T1000 (cell line): ENCODE results near the gene PTPRK.
"Not testable (repeated sequence)": the region's sequence is repeated elsewhere in the genome, so short reads cannot be mapped to it uniquely, and the experiment has no call there.

Experiments used
- DNase-seq: peaks from one replicate; lab custom pipeline; 2025; ENCODE audit warnings: mixed read lengths; lab: John Stamatoyannopoulos, UW

PTPRK gene

DNA sequence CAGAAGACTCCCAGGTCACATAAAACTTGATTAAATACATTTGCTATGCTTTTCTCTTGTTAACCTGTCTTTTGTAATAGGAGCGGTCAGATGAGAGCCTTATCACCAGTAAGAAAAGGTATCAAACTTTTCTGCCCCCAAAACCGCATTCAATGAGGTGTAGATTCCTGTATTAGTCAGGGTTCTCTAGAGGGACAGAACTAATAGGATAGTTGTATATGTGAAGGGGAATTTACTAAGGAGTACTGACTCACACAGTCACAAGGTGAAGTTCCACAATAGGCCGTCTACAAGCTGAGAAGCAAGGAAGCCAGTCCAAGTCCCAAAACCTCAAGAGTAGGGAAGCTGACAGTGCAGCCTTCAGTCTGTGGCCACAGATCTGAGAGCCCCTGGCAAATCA lies 32.7 kb downstream of the PTPRK start:
- DNase-seq, result no peak

DNA sequence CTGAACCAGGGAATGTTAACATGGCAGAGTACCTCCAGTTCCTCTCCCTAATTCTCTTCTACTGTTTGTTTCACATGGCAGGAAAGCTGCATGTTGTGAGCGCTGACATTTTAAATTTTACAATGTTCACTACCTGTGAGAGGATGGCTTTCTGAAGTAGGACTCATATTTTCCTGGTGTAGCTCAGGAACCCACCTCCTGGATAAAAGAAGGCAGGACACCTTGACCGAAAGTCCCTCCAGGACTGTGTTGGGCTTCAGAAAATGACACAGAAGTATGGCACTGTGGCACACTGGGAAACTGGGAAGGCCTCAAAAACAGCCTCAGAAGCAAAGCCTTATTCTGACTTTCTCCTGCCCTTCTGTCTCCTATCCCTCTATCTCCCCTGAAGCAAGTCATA lies 33.3 kb downstream of the PTPRK start:
- DNase-seq, result no peak

DNA sequence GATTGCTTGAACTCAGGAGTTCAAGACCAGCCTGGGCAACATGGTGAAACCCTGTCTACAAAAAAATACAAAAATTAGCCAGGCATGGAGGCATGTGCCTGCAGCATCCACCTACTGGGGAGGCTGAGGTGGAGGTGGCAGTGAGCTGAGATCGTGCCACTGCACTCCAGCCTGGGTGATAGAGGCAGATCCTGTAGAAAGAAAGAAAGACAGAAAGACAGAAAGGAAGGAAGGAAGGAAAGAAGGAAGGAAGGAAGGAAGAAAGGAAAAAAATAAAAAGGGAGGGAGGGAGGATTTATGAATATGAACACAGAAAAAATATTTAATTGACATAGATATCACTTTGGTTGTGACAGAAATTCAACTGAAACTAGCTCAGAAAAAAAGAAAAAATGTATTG lies 33.8 kb downstream of the PTPRK start:
- not testable (repeated sequence) for DNase-seq

DNA sequence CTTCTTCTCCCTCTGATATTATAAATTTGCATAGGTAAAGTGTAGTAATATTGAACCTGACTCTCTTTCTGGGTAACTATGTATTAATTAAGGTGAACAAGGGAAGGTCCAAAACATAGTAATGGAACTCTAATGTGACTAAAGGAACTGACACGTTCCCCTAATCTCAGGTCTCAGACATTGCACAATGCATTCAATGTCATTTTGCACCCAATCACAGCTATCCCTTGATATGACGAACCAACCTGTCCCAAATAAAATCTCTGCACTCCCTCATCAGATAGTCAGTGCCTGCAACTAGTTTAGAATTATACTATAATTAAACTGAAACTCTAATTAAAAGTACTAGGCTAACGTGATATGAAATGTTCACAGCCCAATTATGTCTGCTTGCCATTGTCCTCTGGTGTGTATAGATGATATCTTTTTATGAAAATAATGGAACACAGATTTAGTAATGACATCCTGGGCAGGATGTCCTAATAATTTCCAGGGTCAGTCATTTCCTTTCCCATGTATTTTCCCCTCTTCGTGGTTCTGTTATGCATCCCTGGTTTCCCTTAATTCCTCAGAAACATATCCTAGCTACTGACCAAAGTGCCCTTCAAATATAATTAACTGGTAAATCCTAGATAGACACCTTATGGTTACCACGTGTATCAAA lies 36.8 kb downstream of the PTPRK start:
- no peak for DNase-seq

DNA sequence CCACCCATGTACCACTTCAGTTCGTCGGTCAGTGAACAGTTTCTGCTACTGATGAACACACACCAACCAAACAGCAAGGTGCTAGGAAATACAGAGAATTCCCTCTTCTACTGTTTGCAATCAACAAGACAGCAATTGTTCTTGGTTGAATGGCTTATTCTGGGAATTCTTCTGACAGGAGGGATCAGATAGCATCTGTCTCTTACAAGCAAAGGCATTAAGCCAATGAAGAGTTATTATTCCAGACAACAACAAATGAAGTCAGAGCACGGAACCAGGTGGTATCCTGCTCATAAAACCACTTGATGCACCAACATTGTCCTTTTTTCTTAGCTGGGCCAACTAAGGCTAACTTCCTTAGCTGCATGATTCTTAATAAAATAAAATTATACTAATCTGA lies 37.8 kb downstream of the PTPRK start:
- DNase-seq, result no peak

DNA sequence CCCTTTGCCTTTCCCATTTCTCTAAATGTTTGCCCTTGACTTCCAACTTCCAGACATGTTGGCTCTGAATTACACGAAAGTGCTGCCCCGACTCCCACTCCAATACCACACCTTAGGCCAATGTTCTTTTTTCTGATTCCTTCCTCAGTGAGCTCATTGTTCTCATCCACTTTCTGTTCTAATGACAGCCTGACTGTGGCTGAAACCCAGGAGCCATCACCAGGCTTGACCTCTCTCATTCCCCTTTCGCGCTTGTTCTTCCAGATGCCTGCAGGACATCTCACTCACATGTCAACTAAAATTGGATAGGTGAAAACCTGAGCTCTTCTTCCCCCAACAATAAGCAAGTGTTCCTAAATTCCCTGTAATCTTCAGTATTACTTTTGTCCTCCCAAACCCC lies 40.4 kb downstream of the PTPRK start:
- no peak for DNase-seq

DNA sequence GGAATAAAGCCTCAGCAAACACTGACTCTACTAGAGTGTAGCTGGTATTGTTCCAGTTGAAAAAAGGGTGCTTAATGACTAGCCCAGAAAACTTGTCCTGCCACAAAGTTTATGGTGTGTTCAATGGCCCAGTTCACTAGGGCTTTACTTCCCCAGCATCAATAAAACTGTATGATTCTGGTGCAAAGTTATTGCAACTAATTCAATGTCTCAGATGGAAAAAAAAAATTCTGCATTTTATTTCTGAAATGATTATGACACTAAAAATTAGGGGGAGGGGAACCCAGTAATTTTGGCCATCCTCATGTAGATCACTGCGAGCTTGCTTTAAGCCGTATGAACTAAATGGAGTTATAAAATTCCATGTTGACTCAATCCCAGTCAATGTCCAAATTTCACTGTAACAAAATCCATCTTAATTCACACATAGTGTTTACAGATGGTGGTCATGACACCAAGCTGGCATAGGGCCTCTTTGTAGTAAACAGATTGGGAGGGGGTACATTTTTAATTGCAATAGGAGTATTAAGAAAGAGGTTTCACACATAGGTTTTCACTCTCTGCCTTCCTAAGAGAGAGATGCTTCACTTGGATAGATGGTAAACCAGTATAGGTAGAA lies 41.2 kb downstream of the PTPRK start:
- DNase-seq, result no peak

DNA sequence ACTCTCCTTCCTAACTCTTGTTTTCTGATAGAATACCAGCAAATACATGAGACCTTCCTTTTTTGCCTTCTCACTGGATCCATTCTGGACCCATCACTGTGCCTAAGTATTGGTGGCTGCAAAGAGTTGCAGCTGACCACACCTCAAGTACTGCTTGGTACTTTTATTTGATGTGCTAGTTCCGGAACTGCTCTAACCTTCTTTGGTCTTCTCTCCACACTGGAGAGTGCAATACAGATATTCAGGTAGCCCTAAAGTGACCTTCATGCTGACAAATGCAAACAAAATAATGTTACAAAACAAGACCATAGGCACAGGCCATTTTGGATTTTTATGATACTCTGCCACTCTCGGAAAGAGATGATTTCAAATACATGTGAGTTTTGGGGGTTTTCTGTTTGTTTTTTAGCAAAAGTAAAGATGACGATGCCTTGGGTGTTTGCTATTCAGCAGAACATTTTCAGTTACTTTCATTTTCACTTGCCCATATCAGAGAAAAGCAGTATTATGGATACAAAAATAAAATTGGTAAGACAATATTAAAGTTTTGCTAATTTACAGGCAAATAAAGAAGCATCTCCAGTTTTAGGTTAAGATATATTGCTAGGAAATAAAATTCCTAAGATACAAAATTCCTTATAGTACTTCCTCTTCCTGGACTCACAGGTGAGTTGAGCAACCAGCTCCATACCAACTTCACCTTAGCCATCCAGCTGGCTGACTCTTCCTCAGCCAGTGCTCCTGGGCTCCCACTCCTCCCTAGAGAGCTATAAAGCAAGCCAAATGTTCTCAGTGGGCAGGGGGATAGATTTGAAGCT lies 42.0 kb downstream of the PTPRK start:
- DNase-seq, result no peak

DNA sequence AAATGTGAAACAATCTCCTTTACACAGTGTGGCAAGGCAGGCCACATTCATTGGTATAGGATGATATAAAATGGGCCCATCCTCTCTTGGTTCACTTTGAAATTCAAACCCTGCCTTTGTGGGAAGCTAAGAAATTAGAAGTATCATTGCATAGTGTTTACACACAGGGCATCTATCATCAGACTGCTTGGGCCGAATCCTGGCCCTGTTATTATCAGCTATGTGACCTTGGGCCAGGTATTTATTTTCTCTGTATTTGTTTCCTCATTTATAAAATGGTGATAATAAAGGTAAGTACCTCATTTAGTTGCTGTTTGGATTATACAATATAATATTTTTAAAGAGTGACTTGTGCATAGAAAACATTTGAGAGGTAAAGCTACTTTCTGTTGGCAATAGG lies 45.5 kb downstream of the PTPRK start:
- no peak for DNase-seq

DNA sequence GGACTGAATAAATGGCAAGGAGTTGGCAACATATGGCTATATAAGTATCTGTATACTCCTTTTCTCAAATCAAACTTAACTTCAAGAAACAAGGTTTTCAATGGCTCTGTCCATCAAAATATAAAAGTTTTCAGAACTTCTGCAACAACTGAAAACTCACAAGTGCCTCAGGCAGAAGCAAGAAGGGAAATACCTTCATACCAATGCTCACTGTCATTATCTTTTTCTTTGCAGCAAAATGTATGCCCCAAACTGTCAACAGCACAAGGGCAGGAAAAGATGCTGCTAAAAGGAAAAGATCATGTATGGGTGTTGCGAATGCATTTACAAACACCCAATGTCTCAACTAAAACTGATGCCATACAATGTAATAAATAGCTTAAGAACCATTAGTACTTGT lies 45.9 kb downstream of the PTPRK start:
- no peak for DNase-seq

DNA sequence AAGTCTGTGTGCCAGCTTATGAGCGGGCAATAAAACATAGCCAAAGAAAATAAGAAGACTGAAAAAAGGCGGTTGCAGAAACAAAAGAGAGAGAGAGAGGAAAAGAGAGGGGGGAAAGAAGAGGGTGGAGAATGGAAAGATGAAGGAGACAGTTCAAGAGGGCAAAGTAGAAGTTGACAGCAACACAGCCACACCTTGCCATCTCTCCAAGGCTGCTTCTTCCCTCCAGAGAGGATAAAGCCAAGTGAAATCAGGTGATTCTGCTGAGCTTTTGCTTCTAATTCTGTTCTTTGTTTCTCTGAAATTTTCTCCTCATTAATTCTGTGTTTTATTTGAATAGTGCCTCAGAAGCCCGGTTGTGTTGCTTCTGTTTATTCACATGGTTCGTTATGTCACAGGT lies 48.5 kb downstream of the PTPRK start:
- DNase-seq, result no peak

DNA sequence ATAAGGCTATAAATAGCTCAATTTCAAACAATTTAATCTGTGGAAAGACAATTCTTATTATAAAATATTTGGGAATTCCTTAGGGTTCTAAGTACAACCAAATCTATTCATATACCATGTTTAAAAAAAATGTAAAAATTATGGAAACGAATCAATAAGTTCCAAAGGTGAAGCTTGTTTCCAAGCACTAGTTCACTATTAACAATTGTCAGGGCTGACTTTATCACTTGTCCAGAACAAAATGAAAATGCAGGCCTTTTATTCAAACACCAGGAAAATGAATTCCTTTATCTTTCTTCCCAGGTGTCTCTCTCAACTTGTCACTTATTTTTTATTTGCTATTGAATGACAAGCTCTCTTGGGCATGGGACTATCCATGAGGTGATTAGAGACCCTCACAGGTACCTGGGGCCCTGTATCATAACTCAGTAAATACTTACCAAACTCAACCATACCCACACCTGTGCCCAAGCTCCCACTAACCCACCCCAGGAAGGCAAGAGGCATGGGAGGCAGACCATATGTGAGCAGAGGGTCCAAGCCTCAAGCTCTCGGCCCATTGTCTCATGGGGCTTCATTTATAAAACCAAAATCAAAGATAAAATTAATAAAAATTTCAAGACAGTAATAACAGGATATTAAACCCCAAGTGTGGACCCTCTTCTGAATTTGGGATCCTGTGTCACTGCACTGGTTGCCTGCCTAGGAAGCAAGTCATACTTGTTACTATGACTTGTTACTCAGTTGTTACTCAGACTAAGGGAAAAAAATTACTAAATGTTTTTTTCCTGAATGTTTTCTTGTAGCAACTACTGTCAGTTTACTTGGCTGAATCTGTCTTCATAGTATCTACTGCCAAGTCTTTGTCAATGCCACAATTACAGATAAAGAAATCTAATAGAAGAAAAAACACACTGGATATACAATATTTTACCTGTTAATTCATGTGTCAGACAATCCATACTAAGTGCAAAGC lies 54.7 kb downstream of the PTPRK start:
- DNase-seq, result no peak

DNA sequence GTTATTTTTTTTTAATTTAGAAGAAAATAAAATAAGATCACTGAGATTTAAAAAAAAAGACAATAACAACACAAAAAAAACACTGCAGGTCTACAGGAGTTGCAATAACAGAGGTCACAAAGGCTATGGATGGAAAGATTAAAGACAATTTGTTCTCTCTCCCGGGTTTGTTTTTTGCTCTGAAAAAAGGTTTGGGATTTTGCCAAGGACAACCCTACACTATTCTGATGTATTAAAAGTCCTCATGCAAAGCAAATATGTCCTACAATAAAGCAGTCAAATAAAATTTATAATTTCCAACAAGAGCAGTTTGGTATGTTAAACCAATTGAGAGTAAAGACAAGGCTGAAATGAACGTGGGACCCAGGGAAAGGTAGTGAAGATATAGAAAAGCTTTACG lies 55.6 kb downstream of the PTPRK start:
- no peak for DNase-seq

DNA sequence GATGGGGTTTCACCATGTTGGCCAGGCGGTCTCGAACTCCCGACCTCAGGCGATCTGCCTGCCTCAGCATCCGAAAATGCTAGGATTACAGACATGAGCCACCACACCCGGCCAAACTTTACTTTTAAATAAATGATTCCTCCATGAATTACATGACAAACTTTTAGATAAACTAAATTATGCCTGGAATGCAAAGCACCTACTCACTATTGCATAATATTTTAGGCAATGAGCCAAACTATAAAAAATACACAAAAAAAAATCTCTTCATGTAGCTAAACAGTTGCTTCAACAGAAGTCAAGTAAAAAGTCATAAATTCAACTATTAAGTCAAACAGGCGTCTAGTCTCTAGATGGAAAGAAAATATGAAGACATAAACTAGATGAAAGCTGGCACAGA lies 56.5 kb downstream of the PTPRK start:
- no peak for DNase-seq

DNA sequence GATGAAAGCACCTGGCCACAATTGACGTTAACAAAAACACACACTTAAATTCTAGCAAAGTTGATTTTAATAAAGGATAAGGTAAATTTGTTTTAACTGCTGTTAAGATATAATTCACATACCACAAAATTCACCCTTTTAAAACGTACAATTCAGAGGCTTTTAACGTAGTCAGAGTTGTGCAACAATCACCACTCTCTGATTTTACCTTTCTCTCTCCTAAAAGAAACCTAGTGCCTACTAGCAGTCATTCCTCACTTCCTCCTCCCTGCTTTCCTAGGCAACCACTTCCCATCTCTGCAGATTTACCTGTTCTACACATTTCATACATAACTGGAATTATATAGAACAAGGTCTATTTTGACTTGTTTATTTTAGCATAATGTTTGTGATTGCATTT lies 58.9 kb downstream of the PTPRK start:
- no peak for DNase-seq

DNA sequence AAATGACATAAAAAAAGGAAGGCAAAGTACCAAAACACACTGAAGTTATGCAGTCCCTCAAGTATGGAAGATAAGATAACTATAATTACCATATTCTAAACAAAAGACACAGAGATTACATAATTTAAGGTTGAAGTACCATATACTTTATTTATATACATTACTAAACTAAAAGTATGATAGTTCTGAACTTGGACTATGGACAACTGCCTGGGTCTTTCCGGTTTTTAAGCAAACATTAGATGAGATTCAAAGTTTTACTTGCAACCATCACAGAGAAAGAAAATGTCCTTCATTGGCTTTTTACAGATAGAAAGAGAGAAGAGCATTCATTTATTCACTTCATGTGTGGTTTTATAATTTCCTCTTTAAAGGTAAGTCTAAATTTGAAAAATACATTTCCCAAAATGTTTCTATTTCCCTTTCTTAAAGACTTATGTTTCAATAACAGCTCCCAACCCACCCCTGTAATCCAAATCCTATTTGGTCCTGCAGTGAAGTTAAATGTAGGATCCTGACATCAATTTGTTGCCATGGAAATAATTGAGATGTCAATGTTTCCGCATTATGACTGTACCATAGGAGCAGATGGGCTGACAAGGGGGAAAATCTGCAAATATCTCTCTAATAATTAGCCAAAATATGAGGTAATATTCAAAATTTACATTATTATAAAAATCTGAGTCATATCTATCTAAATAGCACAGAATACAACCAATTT lies 63.7 kb downstream of the PTPRK start:
- DNase-seq, result no peak

DNA sequence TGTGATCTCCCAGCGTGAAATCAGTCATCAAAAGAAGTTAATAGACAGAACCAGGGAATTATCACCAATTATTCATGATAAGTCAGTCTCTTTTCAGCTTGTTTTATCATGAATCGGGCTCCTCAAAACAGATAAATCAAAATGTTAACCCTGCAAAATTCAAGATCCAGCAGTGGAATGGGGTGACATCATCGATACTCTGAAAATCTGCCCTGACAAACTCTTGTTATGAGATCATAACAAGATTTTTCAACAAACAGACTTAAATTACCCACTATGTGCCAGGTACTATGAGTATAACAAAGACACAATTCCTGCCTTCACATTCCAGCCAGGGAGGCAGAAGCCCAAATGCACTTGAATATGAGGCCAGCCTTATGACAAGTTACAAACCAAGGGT lies 64.4 kb downstream of the PTPRK start:
- no peak for DNase-seq

DNA sequence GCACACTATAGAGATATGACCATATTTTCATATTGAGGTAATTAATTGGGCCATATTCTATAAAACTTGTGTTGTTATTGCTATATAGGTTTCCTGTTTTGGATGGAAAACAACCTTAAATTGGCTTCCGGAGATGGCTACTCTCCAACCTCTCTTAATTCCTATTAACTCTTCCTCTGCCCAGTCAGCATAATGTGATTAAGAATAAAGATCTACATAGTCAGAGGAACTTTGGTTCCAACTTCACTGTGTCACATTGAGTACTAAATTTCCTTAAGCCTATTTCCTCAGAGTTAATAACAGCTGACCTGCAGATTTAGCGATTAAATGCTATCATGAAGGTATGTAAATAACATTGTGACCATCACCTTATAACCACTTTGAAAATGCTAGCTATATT lies 67.7 kb downstream of the PTPRK start:
- DNase-seq, result no peak

DNA sequence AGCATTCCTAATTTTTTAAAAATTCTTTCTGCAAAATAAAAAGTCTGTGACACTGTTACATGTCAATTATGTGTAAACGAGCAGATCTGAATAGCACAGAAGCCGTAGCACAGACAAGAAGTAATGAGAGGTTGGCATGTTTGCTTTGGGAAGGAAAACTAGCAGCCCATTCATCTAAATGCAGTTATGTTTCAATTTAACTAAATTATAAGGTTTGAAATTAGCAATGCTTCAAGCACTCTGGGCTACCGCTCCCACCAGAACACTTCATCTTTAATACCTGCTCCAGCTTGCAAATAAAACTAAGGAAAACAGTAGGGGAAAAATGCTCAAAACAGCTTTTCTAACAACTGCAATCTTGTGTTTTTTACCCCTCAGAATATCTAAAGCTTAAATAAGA lies 73.9 kb downstream of the PTPRK start:
- DNase-seq, result no peak

DNA sequence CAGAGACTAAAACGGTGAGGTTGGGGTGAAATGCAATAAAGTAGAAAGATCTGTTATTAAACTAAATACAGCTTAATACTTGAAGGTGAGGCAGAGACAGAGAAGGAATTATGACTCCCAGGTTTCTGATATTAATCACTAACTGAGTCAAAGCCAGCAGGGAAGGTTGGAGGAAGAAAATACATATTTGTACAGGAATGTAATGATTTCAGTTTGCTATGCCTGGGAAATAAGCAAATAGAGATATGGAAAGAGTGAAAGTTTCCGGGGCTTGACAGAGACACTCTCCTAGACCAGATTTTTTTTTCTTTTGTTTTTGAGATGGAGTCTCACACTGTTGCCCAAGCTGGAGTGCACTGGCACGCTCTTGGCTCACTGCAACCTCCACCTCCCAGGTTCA lies 76.8 kb downstream of the PTPRK start:
- DNase-seq, result no peak

DNA sequence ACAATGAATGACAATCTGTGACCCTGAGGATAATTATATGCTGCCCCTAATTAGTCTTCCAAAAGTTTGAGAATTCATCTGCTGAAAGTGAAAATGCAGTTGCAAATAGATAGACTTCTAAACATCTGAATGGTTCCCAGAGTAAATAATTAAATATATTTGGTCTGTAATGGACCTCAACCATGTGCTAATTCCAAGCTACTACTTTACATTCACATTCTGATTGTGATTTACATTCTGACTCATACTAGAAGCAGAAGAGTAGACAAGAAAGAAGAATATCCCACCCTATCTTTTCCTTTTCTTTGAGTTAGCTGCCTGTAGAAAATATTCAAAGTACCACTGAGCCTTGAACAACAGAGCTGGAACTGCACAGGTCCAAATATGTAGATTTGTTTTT lies 80.8 kb downstream of the PTPRK start:
- no peak for DNase-seq

DNA sequence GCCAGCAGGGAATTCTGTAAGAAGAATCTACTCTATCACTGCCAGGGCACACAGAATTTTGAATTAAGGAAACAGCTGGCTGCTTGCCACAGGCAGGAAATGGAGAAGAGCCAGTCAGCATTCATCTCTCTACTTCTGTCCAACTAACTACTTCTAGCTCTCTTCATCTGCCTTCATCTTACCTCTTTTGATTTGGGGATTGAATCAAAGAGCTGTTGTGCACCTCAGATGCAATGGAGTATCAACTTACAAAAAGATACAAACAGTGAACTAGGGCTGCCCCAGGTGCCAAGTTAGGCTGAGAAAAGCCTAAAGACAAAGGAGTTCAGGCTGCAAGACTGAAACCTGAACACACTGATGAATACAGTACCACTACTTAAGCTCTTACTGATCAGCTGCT lies 82.0 kb downstream of the PTPRK start:
- DNase-seq, result no peak
